ENCODE results near the gene ING3.
"Not testable (repeated sequence)": the region's sequence is repeated elsewhere in the genome, so short reads cannot be mapped to it uniquely, and the experiment has no call there.

ING3 gene

DNA sequence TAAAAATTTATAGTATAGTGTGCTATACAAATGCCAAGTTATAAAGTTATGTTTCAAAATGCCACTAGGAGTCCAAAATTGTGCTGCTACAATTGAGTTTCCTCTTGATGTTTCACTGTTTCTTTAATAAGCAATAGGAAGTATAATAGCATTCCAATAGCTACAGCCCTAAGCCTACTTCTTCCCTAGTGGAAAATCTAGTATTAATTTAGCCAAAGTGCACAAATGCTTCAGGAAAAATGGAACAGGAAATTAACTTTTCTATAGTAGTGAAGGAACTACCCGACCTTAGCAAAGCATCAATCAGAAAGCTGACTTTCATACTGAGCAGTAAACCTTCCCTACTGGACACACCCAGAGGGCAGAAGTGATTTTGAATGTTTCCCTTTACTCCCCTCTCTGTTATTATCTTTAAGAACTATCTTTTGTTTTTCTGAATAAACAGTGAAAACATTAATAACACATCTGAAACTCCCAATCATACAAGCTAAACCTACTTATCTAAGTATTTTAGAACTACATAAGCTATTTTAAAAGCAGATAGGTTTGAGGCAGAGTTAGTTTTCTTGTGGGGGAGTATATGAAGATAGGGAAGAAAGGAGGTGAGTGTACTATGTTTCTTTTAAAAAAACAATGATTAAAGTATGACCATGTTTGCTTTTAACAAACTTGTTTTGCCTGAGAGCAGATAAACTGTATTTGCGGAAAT lies 51.6 kb downstream of the ING3 start:
- no peak for DNase-seq

- DNase-seq = no peak
Observed at GRCh38 chr7:121002757-121003200, 52.2 kb downstream of the ING3 start.

DNA sequence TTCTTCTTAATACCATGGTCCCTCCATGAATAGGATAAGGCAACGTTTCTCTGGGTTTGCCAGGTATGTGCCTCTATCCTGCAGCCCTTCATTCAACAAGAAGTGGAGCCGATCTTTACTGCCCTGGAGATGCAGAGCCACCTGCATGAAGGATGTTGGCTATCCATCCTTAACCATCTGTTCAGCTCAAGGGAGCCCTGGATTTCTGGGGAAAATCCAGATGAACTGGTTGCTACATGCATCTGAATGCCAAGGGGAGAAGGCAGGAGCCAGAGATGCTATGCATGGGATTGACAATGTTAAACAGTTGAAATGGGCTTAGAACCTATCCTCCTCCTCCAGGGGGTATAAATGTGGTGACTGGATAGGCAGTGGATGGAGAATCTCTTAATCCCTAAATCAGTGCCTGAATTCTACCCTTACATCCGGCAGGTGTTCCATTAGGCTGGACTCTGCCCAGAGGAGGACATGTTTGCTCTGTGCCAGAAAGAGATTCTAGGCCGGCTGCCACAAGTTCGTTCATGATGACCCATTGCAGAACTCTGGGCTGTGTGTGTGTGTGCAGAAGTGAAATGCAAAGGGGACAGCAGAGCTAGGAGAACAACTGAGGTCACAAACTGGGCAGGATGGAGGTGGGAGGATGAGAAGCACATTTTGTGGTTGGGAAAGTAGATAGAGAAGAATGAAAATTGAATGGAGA lies 53.6 kb downstream of the ING3 start:
- DNase-seq = no peak

DNA sequence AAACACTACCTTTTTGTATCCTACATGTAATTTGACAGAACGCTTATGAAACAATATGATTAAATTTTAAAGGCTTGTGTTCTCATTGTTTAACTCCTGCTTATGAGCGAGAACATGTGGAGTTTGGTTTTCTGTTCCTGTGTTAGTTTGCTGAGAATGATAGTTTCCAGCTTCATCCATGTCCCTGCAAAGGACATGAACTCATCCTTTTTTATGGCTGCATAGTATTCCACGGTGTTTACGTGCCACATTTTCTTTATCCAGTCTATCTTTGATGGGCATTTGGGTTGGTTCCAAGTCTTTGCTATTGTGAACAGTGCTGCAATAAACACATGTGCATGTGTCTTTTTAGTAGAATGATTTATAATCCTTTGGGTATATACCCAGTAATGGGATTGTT lies 54.5 kb downstream of the ING3 start:
- not testable (repeated sequence) for DNase-seq

DNA sequence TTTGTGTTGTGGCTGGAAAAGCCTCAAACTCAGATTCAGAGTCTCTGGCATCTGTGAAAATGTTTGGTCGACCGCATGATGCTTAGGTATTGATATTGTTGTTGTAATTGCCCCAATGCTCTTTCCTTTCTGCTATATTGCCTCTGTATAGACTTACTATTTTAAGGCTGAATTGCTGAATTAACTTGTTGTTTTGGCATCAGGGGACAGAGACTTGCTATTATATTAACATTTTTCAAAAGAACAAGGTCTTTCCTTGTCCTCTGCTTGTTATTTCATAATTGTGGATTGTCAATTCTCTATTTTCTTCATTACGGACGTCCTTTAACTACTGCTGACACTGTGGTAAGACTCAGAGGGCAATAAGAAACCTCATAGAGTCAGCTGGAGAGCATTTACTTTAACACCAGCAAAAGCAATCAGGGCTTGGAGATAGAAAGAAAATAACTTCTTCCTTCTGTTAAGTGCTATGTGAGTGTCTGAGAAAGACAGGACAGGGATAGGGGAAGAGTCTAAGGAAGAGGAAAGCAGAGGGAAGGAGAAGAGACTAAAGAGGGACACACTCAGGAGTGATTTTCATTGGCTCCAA lies 55.5 kb downstream of the ING3 start:
- no peak for DNase-seq

DNA sequence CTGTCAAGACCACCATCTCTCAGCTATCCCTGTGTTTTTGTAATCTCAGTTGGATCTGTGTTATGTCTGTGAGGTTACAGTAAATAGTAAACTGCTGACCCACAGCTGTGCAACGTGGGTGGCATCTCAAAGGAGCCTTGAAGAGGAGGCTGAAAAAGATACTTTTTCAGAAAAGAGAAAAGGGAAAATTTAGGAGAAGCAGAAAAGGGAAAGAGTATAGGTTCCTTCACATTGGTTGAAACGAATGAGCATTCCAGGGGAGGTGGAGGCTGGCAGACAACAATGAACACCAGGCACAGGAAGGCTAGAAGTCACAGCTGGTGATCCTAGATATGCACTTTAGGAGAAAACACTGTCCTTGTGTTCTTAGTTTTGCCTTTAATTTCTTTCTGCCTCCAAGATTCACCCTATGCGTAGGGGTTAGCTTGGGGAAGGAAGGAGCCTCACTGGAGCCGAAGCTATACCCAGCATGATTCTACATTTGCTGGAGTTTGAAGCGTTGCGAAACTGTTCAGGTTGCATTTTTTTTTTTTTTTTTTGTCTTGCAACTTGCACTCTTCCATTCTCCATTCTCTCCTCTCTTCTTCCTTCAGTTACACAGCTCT lies 56.2 kb downstream of the ING3 start:
- DNase-seq = no peak

DNA sequence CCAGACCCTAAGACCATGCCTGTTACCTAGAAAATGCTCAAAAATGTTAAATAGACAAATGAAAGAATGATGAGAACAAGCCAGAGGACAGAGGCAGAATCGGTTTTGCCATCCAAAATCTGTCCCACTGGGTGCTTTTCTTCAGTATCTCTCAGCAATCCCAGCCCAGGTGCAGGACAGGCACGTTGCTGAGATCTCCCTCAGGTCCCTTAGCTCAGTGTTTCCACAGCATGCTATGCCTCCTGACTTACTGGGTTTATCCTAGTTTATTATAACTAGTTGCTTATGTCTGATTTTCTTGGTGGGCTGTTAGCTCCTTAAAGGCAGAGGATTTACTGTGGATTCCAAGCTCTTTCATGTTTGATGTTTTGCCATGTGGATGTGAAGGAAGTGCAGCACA lies 58.2 kb downstream of the ING3 start:
- no peak for DNase-seq

GRCh38 chr7:121011401-121011800 lies 60.8 kb downstream of the ING3 start:
- no peak for DNase-seq

GRCh38 chr7:121012170-121012874 lies 61.7 kb downstream of the ING3 start:
- DNase-seq = no peak

DNA sequence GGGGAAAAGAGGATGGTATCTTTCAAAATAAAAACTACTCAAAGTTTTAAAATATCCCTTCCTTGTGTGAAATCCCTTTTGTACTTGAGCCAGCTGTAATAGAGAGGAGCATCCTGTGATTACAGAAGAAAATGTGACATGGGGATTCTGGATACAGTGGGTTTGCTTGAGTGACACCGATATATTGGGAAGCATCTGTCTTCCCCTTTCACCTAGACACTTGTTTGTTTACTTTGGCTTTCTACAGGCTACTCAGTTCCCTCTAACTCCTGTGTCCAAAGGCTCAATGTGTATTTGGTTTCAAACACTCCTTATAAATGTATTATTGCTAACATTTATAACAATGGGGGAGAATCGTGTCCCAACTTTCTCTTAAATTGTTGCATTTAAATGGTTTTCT lies 62.3 kb downstream of the ING3 start:
- no peak for DNase-seq

- no peak for DNase-seq
Observed at GRCh38 chr7:121015560-121015959, 65.0 kb downstream of the ING3 start.

DNA sequence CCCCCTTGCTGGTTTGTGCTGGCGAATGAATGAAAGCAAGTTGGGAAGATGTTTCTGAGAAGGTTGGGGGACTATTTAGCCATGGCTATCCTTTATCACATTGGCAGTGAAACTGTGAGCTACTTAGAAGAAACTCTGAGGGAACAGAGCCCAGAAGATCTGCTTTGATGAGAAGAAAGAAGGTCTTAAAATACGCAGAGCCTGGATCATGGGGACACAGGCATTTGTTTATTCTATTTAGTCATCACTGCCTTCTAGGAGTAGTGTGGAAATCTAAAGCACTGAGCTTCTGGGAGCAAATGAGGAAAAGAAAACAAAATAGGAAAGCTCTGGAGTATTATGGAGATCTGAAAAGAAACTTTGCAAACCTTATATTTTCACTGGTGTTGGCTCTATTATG lies 66.4 kb downstream of the ING3 start:
- DNase-seq = no peak

- DNase-seq = no peak
Observed at GRCh38 chr7:121017586-121017985, 67.0 kb downstream of the ING3 start.

GRCh38 chr7:121019018-121019417 lies 68.4 kb downstream of the ING3 start:
- no peak for DNase-seq

- no peak for DNase-seq
Observed at GRCh38 chr7:121020249-121020988, 69.8 kb downstream of the ING3 start.

GRCh38 chr7:121020989-121021969 lies 70.7 kb downstream of the ING3 start:
- no peak for DNase-seq

DNA sequence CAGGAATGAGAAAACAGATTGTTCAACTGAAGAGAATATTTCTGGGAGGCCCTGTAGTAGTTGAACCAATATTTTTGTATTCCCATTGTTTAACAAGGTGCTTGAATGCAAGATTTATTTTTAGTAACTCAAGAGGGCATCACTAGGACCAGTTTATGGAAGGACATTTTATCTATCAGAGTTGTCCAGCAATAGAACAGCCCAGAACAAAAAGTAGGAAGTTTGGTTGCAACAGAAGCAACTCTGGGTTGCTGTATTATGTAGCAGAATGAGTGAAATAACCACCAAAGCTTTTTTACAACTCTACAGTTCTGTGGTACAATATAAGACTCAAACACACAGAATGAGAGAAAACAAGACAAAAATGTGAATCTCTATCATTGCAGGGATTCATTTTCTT lies 72.6 kb downstream of the ING3 start:
- no peak for DNase-seq

GRCh38 chr7:121023683-121024511 lies 73.3 kb downstream of the ING3 start:
- DNase-seq = no peak

GRCh38 chr7:121024611-121025010 lies 74.0 kb downstream of the ING3 start:
- no peak for DNase-seq

GRCh38 chr7:121026159-121026558 lies 75.6 kb downstream of the ING3 start:
- no peak for DNase-seq
